WERI-Rb-1 (cell line): ENCODE measurements around the gene G6PC1.

Experiments used
- DNase-seq: peaks from one replicate; pipeline ENCODE4 v3.0.0-alpha.2; 2020
- H3K27ac ChIP-seq: fragments of 250-450 bp; sonication (Bioruptor Pico); 2 replicates; pipeline ENCODE4 v1.5.1; 2020; ENCODE audit warnings: mild to moderate bottlenecking, moderate library complexity
- H3K27me3 ChIP-seq: fragments of 250-450 bp; sonication (Bioruptor Pico); 2 replicates; pipeline ENCODE4 v1.5.1; 2021; ENCODE audit warnings: mild to moderate bottlenecking, low read depth, moderate library complexity; ENCODE audit not compliant: insufficient read depth, severe bottlenecking
- H3K36me3 ChIP-seq: fragments of 250-450 bp; sonication (Bioruptor Pico); 2 replicates; pipeline ENCODE4 v1.5.1; 2020; ENCODE audit warnings: mild to moderate bottlenecking, moderate library complexity
- H3K4me3 ChIP-seq: 2 replicates; pipeline ENCODE4 v1.5.1; 2011; ENCODE audit warnings: low read depth, mild to moderate bottlenecking, control low read depth, low read length
- H3K9me3 ChIP-seq: fragments of 250-450 bp; sonication (Bioruptor Pico); 2 replicates; pipeline ENCODE4 v1.5.1; 2021; ENCODE audit warnings: mild to moderate bottlenecking, moderate library complexity; ENCODE audit not compliant: severe bottlenecking
- TF ChIP-seq, protein P1 (sequence below): IDR thresholded peaks from 2 replicates; pipeline ENCODE4 v1.5.1; 2011; ENCODE audit warnings: low read depth, mild to moderate bottlenecking, control low read depth, inconsistent platforms, low read length

Gene G6PC1

DNA sequence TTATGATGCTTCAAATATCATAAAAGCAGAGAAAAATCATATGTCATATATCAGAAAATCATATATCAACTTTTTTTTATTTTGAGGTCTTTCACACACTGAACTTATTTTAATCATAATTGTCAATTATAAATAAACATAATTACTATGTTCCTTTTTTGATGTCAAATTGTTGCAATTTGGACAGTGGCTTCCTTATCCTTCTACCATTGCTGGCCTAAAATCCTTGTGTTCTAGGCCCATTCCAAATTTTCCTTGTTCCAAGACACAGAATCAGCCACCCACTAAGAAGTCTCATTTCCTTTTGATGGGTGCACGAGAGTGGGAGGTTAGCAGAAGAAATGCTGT lies 28.9 kb downstream of the G6PC1 start:
- no peak overlapping the region for H3K27ac ChIP-seq
- TF ChIP-seq, protein P1, sequence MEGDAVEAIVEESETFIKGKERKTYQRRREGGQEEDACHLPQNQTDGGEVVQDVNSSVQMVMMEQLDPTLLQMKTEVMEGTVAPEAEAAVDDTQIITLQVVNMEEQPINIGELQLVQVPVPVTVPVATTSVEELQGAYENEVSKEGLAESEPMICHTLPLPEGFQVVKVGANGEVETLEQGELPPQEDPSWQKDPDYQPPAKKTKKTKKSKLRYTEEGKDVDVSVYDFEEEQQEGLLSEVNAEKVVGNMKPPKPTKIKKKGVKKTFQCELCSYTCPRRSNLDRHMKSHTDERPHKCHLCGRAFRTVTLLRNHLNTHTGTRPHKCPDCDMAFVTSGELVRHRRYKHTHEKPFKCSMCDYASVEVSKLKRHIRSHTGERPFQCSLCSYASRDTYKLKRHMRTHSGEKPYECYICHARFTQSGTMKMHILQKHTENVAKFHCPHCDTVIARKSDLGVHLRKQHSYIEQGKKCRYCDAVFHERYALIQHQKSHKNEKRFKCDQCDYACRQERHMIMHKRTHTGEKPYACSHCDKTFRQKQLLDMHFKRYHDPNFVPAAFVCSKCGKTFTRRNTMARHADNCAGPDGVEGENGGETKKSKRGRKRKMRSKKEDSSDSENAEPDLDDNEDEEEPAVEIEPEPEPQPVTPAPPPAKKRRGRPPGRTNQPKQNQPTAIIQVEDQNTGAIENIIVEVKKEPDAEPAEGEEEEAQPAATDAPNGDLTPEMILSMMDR: no peak
- no peak for DNase-seq
- no peaks in the 10 kb centered on the region for H3K9me3 ChIP-seq
- H3K27me3 ChIP-seq: no peaks in the 10 kb centered on the region
- no peaks in the 10 kb centered on the region for H3K36me3 ChIP-seq
- no peak overlapping the region for H3K4me3 ChIP-seq

GRCh38 chr17:42937712-42938596 lies 37.4 kb downstream of the G6PC1 start:
- Histone ChIP-seq H3K9me3 (no peaks in the 10 kb centered on the region), H3K27me3 (no peaks in the 10 kb centered on the region), H3K4me3 (no peak overlapping the region), H3K27ac (no peak overlapping the region), H3K36me3 (no peaks in the 10 kb centered on the region)
- DNase-seq: peak; percentile 75
- TF ChIP-seq, protein P1: peak; percentile 80

DNA sequence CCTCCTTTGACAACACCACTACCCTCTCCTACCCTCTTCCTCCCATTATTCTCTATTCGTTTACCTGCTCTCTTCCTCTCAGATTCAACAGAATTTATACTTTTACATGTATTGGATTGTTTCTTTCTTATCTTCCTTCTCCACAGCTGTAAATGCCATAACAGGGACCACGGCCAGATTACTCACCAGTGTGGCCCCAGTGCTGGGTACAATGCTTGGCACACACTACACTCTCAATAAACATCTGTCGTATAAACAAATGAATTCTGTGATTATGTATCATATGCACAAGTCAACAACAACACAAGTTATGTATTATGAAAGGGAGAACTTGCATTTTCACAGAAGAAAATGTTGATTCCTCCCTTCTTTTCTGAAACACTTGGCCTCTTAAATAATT lies 43.6 kb downstream of the G6PC1 start:
- H3K9me3 ChIP-seq: no peaks in the 10 kb centered on the region
- TF ChIP-seq, protein P1: no peak
- peaks cover 11% of the 10 kb centered on the region for H3K36me3 ChIP-seq
- no peak for DNase-seq
- H3K27ac ChIP-seq: no peak overlapping the region
- no peaks in the 10 kb centered on the region for H3K27me3 ChIP-seq
- H3K4me3 ChIP-seq: no peak overlapping the region

GRCh38 chr17:42946812-42947211 lies 46.2 kb downstream of the G6PC1 start:
- peaks cover 37% of the 10 kb centered on the region for H3K36me3 ChIP-seq
- no peak overlapping the region; the same call in 1 of the 2 replicates for H3K27ac ChIP-seq
- H3K4me3 ChIP-seq: no peak overlapping the region
- no peaks in the 10 kb centered on the region for H3K9me3 ChIP-seq
- TF ChIP-seq, protein P1: no peak
- no peak for DNase-seq
- H3K27me3 ChIP-seq: no peaks in the 10 kb centered on the region

- no peaks in the 10 kb centered on the region for H3K9me3 ChIP-seq
- no peak overlapping the region for H3K27ac ChIP-seq
- TF ChIP-seq, protein P1: no peak
- DNase-seq: no peak
- no peaks in the 10 kb centered on the region for H3K27me3 ChIP-seq
- H3K36me3 ChIP-seq: peaks cover 69% of the 10 kb centered on the region
- no peak overlapping the region for H3K4me3 ChIP-seq
Observed at GRCh38 chr17:42950044-42950783, 49.6 kb downstream of the G6PC1 start.
